ENCODE results near the gene STIM2.
"Not testable (repeated sequence)": the region's sequence is repeated elsewhere in the genome, so short reads cannot be mapped to it uniquely, and the experiment has no call there.

STIM2 gene

GRCh38 chr4:26867914-26868684 lies 7.5 kb downstream of the STIM2 start:
- no peak for DNase-seq (ENCODE audit: low read depth)

- no peak for DNase-seq (ENCODE audit: low read depth)
Observed at GRCh38 chr4:26870576-26871262, 10.1 kb downstream of the STIM2 start.

- no peak for DNase-seq (ENCODE audit: low read depth)
Observed at GRCh38 chr4:26871611-26872010, 11.0 kb downstream of the STIM2 start.

- DNase-seq (ENCODE audit: low read depth) = peak; percentile 17
Observed at GRCh38 chr4:26873391-26874026, 12.9 kb downstream of the STIM2 start.

GRCh38 chr4:26874110-26874509 lies 13.5 kb downstream of the STIM2 start:
- no peak for DNase-seq (ENCODE audit: low read depth)

GRCh38 chr4:26877406-26877805 lies 16.8 kb downstream of the STIM2 start:
- DNase-seq (ENCODE audit: low read depth) = no peak

- no peak for DNase-seq (ENCODE audit: low read depth)
Observed at GRCh38 chr4:26877961-26878360, 17.3 kb downstream of the STIM2 start.

GRCh38 chr4:26878794-26879391 lies 18.3 kb downstream of the STIM2 start:
- DNase-seq (ENCODE audit: low read depth) = no peak

GRCh38 chr4:26879805-26880204 lies 19.2 kb downstream of the STIM2 start:
- DNase-seq (ENCODE audit: low read depth) = no peak

GRCh38 chr4:26884026-26884425 lies 23.4 kb downstream of the STIM2 start:
- DNase-seq (ENCODE audit: low read depth) = no peak

- DNase-seq (ENCODE audit: low read depth) = no peak
Observed at GRCh38 chr4:26884486-26884988, 23.9 kb downstream of the STIM2 start.

- DNase-seq (ENCODE audit: low read depth) = no peak
Observed at GRCh38 chr4:26885912-26886274, 25.3 kb downstream of the STIM2 start.

GRCh38 chr4:26887143-26887542 lies 26.5 kb downstream of the STIM2 start:
- no peak for DNase-seq (ENCODE audit: low read depth)

- no peak for DNase-seq (ENCODE audit: low read depth)
Observed at GRCh38 chr4:26887809-26888208, 27.2 kb downstream of the STIM2 start.

GRCh38 chr4:26889356-26889755 lies 28.7 kb downstream of the STIM2 start:
- no peak for DNase-seq (ENCODE audit: low read depth)

- DNase-seq (ENCODE audit: low read depth) = no peak
Observed at GRCh38 chr4:26891054-26891453, 30.4 kb downstream of the STIM2 start.

- DNase-seq (ENCODE audit: low read depth) = no peak
Observed at GRCh38 chr4:26891867-26892266, 31.2 kb downstream of the STIM2 start.

- no peak for DNase-seq (ENCODE audit: low read depth)
Observed at GRCh38 chr4:26892480-26893150, 32.0 kb downstream of the STIM2 start.

- DNase-seq (ENCODE audit: low read depth) = no peak
Observed at GRCh38 chr4:26893491-26893890, 32.9 kb downstream of the STIM2 start.

GRCh38 chr4:26894881-26895280 lies 34.2 kb downstream of the STIM2 start:
- DNase-seq (ENCODE audit: low read depth) = not testable (repeated sequence)

GRCh38 chr4:26896636-26897035 lies 36.0 kb downstream of the STIM2 start:
- no peak for DNase-seq (ENCODE audit: low read depth)

- no peak for DNase-seq (ENCODE audit: low read depth)
Observed at GRCh38 chr4:26899991-26900390, 39.4 kb downstream of the STIM2 start.
